WTC11 (cell line): ENCODE measurements around the gene OR6N1. TPM values are rescaled to one million over a fixed set of nuclear protein-coding genes. Genes with fewer than 3 reads are reported as not detected.

Experiments
- ATAC-seq: fragments of 200-7000 bp; cut with Tn5 transposase; 2 replicates; pipeline ENCODE4 v1.10.0; 2021; ENCODE audit warnings: mild to moderate bottlenecking, moderate library complexity
- Bru-seq: library from RNA; stranded (reverse); fragments of 400-500 nt; gene quantifications from one replicate; lab custom pipeline; 2021; lab: Mats Ljungman, UMichigan
- CTCF ChIA-PET: fragments of 300-600 bp; sonication (Branson Sonifier 250); formaldehyde crosslinking; loops from one replicate; lab custom pipeline; 2021; ENCODE audit warnings: antibody characterized with exemption; lab: Charles Lee
- POLR2A ChIA-PET: fragments of 350-600 bp; sonication (Branson Sonifier 250); formaldehyde crosslinking; loops from one replicate; lab custom pipeline; 2021; ENCODE audit warnings: antibody characterized with exemption; lab: Charles Lee
- DNase-seq: peaks from one replicate; pipeline ENCODE4 v3.0.0; 2021; ENCODE audit warnings: low spot score
- H3K27ac Mint-ChIP-seq: 2 replicates; pipeline ENCODE4 v1.8.0; 2021; ENCODE audit warnings: mixed read lengths
- H3K27me3 Mint-ChIP-seq: 2 replicates; pipeline ENCODE4 v1.8.0; 2021; ENCODE audit warnings: low read depth, mild to moderate bottlenecking, moderate library complexity, mixed read lengths
- H3K36me3 Mint-ChIP-seq: 2 replicates; pipeline ENCODE4 v1.8.0; 2021; ENCODE audit warnings: mixed read lengths
- H3K4me1 Mint-ChIP-seq: 2 replicates; pipeline ENCODE4 v1.8.0; 2022; ENCODE audit warnings: mixed read lengths
- H3K4me3 Mint-ChIP-seq: 2 replicates; pipeline ENCODE4 v1.8.0; 2021; ENCODE audit warnings: mild to moderate bottlenecking, moderate library complexity, mixed read lengths
- H3K9me3 Mint-ChIP-seq: 2 replicates; pipeline ENCODE4 v1.8.0; 2021; ENCODE audit warnings: mixed read lengths
- CBFB ChIP-seq: sonication (generic); formaldehyde crosslinking; IDR thresholded peaks from 2 replicates; pipeline ENCODE4 v1.8.1; 2022; ENCODE audit warnings: mild to moderate bottlenecking, low read depth, missing genetic modification reagents
- CREM ChIP-seq: sonication (generic); formaldehyde crosslinking; IDR thresholded peaks from 2 replicates; pipeline ENCODE4 v1.8.1; 2022; ENCODE audit warnings: mild to moderate bottlenecking, missing genetic modification reagents, moderate library complexity
- ELF4 ChIP-seq: sonication (generic); formaldehyde crosslinking; IDR thresholded peaks from 2 replicates; pipeline ENCODE4 v1.8.1; 2022; ENCODE audit warnings: low read depth, mild to moderate bottlenecking, moderate library complexity, missing genetic modification reagents
- GRHL2 ChIP-seq: fragments of 250-450 bp; sonication (Bioruptor Pico); IDR thresholded peaks from 2 replicates; pipeline ENCODE4 v1.8.0; 2022; ENCODE audit warnings: mild to moderate bottlenecking, moderate library complexity; ENCODE audit not compliant: insufficient replicate concordance, severe bottlenecking
- GTF2I ChIP-seq: fragments of 250-450 bp; sonication (Bioruptor Pico); conservative IDR thresholded peaks from 2 replicates; pipeline ENCODE4 v1.4.0; 2021; ENCODE audit warnings: mild to moderate bottlenecking
- IRF2 ChIP-seq: sonication (generic); formaldehyde crosslinking; IDR thresholded peaks from 2 replicates; pipeline ENCODE4 v1.8.0; 2022; ENCODE audit warnings: low read depth, missing genetic modification reagents, borderline replicate concordance
- NFATC4 ChIP-seq: fragments of 250-450 bp; sonication (Bioruptor Pico); IDR thresholded peaks from 2 replicates; pipeline ENCODE4 v1.9.0; 2021; ENCODE audit warnings: mild to moderate bottlenecking
- NFYB ChIP-seq: sonication (generic); formaldehyde crosslinking; conservative IDR thresholded peaks from 2 replicates; pipeline ENCODE4 v1.8.0; 2022; ENCODE audit warnings: low read depth, missing genetic modification reagents
- NR1H2 ChIP-seq: sonication (generic); formaldehyde crosslinking; IDR thresholded peaks from 2 replicates; pipeline ENCODE4 v1.9.0; 2021; ENCODE audit warnings: mild to moderate bottlenecking, moderate library complexity, missing genetic modification reagents
- PRRX2 ChIP-seq: fragments of 250-450 bp; sonication (Bioruptor Pico); IDR thresholded peaks from 2 replicates; pipeline ENCODE4 v1.8.0; 2021; ENCODE audit warnings: mild to moderate bottlenecking
- RORB ChIP-seq: fragments of 250-450 bp; sonication (Bioruptor Pico); IDR thresholded peaks from 2 replicates; pipeline ENCODE4 v1.9.0; 2021; ENCODE audit warnings: mild to moderate bottlenecking
- TCF7 ChIP-seq: sonication (generic); formaldehyde crosslinking; IDR thresholded peaks from 2 replicates; pipeline ENCODE4 v1.8.0; 2022; ENCODE audit warnings: mild to moderate bottlenecking, low read depth, missing genetic modification reagents, moderate library complexity
- ZNF263 ChIP-seq: sonication (generic); formaldehyde crosslinking; IDR thresholded peaks from 2 replicates; pipeline ENCODE4 v1.8.1; 2022; ENCODE audit warnings: low read depth, mild to moderate bottlenecking, moderate library complexity, missing genetic modification reagents
- ZNF416 ChIP-seq: fragments of 250-450 bp; sonication (Bioruptor Pico); IDR thresholded peaks from 2 replicates; pipeline ENCODE4 v1.9.0; 2021; ENCODE audit warnings: mild to moderate bottlenecking, inconsistent platforms
- long read RNA-seq, 3 experiments: library from RNA in 1 of 3; library from capped mRNA in 1 of 3; library from polyadenylated mRNA in 1 of 3; unstranded in 2 of 3; stranded (forward) in 1 of 3; transcript quantifications; one replicate each; pipeline ENCODE4 v2.0.0, GENCODE V29; 2021
- total RNA-seq: library from RNA; stranded (reverse); gene quantifications from 3 replicates; pipeline ENCODE4 v1.2.3, GENCODE V29; 2021
- TF ChIP-seq, protein P1 (sequence below): fragments of 250-450 bp; sonication (Bioruptor Pico); conservative IDR thresholded peaks from 2 replicates; pipeline ENCODE4 v1.9.0; 2021; ENCODE audit warnings: mild to moderate bottlenecking
- TF ChIP-seq, protein P2 (sequence below): fragments of 250-450 bp; sonication (Bioruptor Pico); IDR thresholded peaks from 2 replicates; pipeline ENCODE4 v1.9.0; 2021; ENCODE audit warnings: mild to moderate bottlenecking
- TF ChIP-seq, protein P3 (sequence below): sonication (generic); formaldehyde crosslinking; IDR thresholded peaks from 2 replicates; pipeline ENCODE4 v1.8.1; 2023; ENCODE audit warnings: mild to moderate bottlenecking, missing genetic modification reagents, moderate library complexity
- TF ChIP-seq, protein P4 (sequence below): fragments of 250-450 bp; sonication (Bioruptor Pico); IDR thresholded peaks from 2 replicates; pipeline ENCODE4 v1.9.0; 2021; ENCODE audit warnings: mild to moderate bottlenecking
- TF ChIP-seq, protein P5 (sequence below): sonication (generic); formaldehyde crosslinking; IDR thresholded peaks from 2 replicates; pipeline ENCODE4 v1.8.1; 2022; ENCODE audit warnings: mild to moderate bottlenecking, moderate library complexity, missing genetic modification reagents

OR6N1 gene, protein sequence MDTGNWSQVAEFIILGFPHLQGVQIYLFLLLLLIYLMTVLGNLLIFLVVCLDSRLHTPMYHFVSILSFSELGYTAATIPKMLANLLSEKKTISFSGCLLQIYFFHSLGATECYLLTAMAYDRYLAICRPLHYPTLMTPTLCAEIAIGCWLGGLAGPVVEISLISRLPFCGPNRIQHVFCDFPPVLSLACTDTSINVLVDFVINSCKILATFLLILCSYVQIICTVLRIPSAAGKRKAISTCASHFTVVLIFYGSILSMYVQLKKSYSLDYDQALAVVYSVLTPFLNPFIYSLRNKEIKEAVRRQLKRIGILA
- total RNA-seq (not detected in 3 replicates), Bru-seq, nascent RNA (not detected)
- long read RNA-seq, experiment 1: 0 reads
- long read RNA-seq, experiment 2: 0 reads
- long read RNA-seq, experiment 3: 0 reads

DNA sequence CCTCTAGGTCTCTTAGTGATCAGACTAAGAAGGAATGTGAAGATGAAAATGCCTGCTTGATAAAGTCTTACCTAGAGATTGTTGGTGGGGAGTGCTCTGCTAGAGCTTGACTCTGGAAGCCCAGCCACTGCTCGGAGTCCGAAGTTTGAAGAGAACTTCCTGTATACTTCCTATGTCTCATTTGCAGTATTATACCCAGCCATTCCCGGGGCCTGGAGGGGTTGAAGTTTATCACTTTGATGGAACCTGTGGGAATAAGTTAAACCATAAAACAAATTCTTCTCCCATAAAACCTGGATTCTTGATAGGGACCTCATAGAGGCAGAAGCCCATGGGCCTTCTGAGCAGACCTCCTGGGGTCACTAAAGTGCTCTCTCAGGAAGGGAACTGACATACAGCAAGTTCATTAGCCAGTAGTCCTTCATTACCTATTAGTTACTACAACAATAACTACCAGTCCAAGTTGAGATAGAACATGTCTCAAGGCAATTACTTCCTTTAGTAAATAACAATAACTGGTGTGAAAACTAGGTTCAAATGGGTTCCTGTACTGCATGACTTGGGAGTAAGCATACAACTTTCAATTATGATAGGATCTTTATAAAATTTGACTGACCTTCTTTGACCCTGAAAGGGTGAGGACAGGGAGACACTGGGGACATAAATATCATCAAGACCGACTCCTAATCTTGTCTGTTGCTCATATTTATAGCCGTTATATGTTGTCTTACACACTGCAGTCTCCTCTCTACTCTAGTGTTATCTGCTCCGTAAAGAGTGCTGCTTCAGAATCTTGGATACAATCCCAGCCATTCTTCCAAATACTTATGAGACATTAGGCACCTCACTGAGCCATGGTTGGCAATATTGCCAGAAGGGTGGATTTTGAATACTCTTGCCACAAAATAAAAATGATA lies at the start of gene OR6N1:
Gene OR6N1 (minus strand): TSS at position 246 of the 917 bp plus-strand sequence. CDS start 5,513 bp downstream, outside the sequence.
- H3K9me3 Mint-ChIP-seq: no peaks in the 10 kb centered on the region
- H3K36me3 Mint-ChIP-seq: no peaks in the 10 kb centered on the region
- DNase-seq: no peak
- CTCF ChIA-PET: no interaction called here
- no peak within 1 kb of the TSS for H3K27ac Mint-ChIP-seq
- ATAC-seq: no peak
- TF ChIP-seq, protein P1, sequence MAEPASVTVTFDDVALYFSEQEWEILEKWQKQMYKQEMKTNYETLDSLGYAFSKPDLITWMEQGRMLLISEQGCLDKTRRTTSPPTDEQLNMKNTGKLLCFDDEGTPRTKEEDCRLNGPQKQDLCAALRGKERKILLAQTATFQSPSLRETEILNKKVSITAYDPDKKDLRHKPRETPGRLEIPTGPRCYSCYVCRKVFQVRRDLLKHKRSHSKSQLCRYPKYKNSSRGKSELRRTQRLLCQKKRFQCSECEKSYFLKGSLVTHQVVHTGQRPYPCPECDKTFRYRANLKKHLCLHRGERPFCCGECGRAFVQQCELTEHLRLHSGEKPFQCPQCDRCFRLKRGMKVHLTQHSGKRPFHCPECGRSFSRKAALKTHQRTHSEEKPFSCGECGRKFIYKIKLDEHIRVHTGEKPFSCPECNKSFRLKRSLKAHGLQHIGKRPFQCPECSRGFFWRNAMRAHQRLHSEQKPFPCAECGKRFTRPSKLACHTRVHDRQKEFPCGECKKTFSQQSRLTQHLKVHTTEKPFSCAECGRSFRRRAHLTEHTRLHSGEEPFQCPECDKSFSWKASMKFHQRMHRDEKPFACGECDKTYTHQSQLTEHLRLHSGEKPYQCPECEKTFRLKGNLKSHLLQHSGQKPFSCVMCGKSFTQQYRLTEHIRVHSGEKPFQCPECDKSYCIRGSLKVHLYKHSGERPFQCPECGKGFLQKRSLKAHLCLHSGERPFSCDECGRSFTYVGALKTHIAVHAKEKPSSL: no peak
- TF ChIP-seq ELF4 (CRISPR knock-in tag) (no peak), NFATC4 (CRISPR knock-in tag) (no peak), ZNF263 (CRISPR knock-in tag) (no peak), NR1H2 (no peak), CREM (no peak), IRF2 (CRISPR knock-in tag) (no peak), TCF7 (CRISPR knock-in tag) (no peak), ZNF416 (no peak), CBFB (no peak), PRRX2 (no peak), NFYB (CRISPR knock-in tag) (no peak), GRHL2 (no peak), GTF2I (CRISPR knock-in tag) (no peak), RORB (CRISPR knock-in tag) (no peak)
- TF ChIP-seq, protein P2, sequence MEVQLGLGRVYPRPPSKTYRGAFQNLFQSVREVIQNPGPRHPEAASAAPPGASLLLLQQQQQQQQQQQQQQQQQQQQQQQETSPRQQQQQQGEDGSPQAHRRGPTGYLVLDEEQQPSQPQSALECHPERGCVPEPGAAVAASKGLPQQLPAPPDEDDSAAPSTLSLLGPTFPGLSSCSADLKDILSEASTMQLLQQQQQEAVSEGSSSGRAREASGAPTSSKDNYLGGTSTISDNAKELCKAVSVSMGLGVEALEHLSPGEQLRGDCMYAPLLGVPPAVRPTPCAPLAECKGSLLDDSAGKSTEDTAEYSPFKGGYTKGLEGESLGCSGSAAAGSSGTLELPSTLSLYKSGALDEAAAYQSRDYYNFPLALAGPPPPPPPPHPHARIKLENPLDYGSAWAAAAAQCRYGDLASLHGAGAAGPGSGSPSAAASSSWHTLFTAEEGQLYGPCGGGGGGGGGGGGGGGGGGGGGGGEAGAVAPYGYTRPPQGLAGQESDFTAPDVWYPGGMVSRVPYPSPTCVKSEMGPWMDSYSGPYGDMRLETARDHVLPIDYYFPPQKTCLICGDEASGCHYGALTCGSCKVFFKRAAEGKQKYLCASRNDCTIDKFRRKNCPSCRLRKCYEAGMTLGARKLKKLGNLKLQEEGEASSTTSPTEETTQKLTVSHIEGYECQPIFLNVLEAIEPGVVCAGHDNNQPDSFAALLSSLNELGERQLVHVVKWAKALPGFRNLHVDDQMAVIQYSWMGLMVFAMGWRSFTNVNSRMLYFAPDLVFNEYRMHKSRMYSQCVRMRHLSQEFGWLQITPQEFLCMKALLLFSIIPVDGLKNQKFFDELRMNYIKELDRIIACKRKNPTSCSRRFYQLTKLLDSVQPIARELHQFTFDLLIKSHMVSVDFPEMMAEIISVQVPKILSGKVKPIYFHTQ (CRISPR knock-in tag): no peak
- TF ChIP-seq, protein P3, sequence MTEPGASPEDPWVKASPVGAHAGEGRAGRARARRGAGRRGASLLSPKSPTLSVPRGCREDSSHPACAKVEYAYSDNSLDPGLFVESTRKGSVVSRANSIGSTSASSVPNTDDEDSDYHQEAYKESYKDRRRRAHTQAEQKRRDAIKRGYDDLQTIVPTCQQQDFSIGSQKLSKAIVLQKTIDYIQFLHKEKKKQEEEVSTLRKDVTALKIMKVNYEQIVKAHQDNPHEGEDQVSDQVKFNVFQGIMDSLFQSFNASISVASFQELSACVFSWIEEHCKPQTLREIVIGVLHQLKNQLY (CRISPR knock-in tag): no peak
- TF ChIP-seq, protein P4, sequence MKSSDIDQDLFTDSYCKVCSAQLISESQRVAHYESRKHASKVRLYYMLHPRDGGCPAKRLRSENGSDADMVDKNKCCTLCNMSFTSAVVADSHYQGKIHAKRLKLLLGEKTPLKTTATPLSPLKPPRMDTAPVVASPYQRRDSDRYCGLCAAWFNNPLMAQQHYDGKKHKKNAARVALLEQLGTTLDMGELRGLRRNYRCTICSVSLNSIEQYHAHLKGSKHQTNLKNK: no peak
- TF ChIP-seq, protein P5, sequence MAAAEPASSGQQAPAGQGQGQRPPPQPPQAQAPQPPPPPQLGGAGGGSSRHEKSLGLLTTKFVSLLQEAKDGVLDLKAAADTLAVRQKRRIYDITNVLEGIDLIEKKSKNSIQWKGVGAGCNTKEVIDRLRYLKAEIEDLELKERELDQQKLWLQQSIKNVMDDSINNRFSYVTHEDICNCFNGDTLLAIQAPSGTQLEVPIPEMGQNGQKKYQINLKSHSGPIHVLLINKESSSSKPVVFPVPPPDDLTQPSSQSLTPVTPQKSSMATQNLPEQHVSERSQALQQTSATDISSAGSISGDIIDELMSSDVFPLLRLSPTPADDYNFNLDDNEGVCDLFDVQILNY (CRISPR knock-in tag): no peak
- H3K4me3 Mint-ChIP-seq: no peak within 1 kb of the TSS
- H3K4me1 Mint-ChIP-seq: no peaks in the 10 kb centered on the region
- POLR2A ChIA-PET: no interaction called here
- H3K27me3 Mint-ChIP-seq: no peaks in the 10 kb centered on the region
